ENCODE results near the gene BIRC2. TPM values are rescaled to one million over a fixed set of nuclear protein-coding genes. Genes with fewer than 3 reads are reported as not detected.

Gene BIRC2
- total RNA-seq, 1 donor from 2014 or later, result 30.4 TPM

GRCh38 chr11:102323542-102324251, 23.3 kb upstream of the BIRC2 start:
- DNase-seq, result no peak
- Histone ChIP-seq H3K27ac (replicated peaks) (no peak overlapping the region), H3K4me1 (peaks cover 10% of the 10 kb centered on the region), H3K36me3 (peaks cover 17% of the 10 kb centered on the region), H3K4me3 (no peak overlapping the region), H3K27me3 (ENCODE audit: low read depth) (no peaks in the 10 kb centered on the region), H3K9me3 (replicated peaks) (no peaks in the 10 kb centered on the region)
- no peak for TF ChIP-seq CTCF (IDR thresholded peaks at IDR 0.05; ENCODE audit: borderline replicate concordance)
- intact Hi-C loops (cut with micrococcal nuclease), result no loop called here

- intact Hi-C loops (cut with micrococcal nuclease), result no loop called here
- no peak for TF ChIP-seq CTCF (IDR thresholded peaks at IDR 0.05; ENCODE audit: borderline replicate concordance)
- Histone ChIP-seq H3K4me1 (peaks cover 10% of the 10 kb centered on the region), H3K27me3 (ENCODE audit: low read depth) (no peaks in the 10 kb centered on the region), H3K27ac (replicated peaks) (no peak overlapping the region), H3K9me3 (replicated peaks) (no peaks in the 10 kb centered on the region), H3K4me3 (no peak overlapping the region), H3K36me3 (peaks cover 30% of the 10 kb centered on the region)
- no peak for DNase-seq
These were observed 21.9 kb upstream of the BIRC2 start for GRCh38 chr11:102325088-102325487.

GRCh38 chr11:102328748-102329147, 18.3 kb upstream of the BIRC2 start:
- no peak overlapping the region for H3K4me3 ChIP-seq
- intact Hi-C loops (cut with micrococcal nuclease), result no loop called here
- no peak for TF ChIP-seq CTCF (IDR thresholded peaks at IDR 0.05; ENCODE audit: borderline replicate concordance)
- H3K27me3 ChIP-seq (ENCODE audit: low read depth), result no peaks in the 10 kb centered on the region
- no peaks in the 10 kb centered on the region for H3K4me1 ChIP-seq
- no peak for DNase-seq
- no peaks in the 10 kb centered on the region for H3K9me3 ChIP-seq (replicated peaks)
- peaks cover 53% of the 10 kb centered on the region for H3K36me3 ChIP-seq
- H3K27ac ChIP-seq (replicated peaks), result no peak overlapping the region

DNA sequence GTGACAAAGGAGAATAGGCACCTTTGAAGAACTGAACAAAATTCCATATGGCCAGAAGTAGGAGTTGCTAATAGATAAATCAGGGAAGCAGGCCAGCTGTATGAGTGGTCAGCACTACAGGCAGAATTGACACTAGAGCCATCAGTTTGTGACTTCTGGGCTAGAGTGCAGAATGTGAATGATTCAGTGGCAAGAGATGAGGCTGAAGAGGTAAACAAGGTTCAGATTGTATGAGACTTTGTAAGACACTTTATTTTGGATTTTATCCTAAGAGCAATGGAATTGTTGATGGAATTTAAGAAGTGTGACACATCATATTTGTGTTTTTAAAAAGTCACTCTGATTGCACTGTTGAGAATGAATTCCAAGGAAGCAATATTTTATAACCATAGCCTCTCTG, 16.8 kb upstream of the BIRC2 start:
- TF ChIP-seq CTCF (IDR thresholded peaks at IDR 0.05; ENCODE audit: borderline replicate concordance), result no peak
- intact Hi-C loops (cut with micrococcal nuclease), result no loop called here
- Histone ChIP-seq H3K27ac (replicated peaks) (no peak overlapping the region), H3K36me3 (peaks cover 53% of the 10 kb centered on the region), H3K4me3 (no peak overlapping the region), H3K4me1 (no peaks in the 10 kb centered on the region), H3K9me3 (replicated peaks) (no peaks in the 10 kb centered on the region), H3K27me3 (ENCODE audit: low read depth) (no peaks in the 10 kb centered on the region)
- DNase-seq, result no peak

DNA sequence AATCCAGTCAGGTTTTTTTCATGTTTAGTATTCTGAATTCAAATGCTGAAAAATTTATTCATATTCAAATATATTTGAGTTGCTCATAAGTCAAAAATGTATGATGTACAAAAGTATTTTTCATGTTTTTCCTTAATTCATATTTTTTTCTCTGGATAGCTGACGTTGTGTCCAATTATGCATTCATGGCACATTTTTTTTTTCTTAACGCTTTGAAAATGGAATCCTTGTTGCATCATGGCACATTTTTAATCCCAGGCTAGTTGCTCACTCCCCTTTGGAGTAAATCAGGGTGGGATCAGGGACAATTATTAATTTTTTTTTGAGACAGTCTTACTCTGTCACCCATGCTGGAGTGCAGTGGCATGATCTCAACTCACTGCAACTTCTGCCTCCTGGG, 15.7 kb upstream of the BIRC2 start:
- no peak for DNase-seq
- Histone ChIP-seq H3K27ac (replicated peaks) (no peak overlapping the region), H3K4me1 (no peaks in the 10 kb centered on the region), H3K9me3 (replicated peaks) (no peaks in the 10 kb centered on the region), H3K36me3 (peaks cover 50% of the 10 kb centered on the region), H3K4me3 (no peak overlapping the region), H3K27me3 (ENCODE audit: low read depth) (no peaks in the 10 kb centered on the region)
- no peak for TF ChIP-seq CTCF (IDR thresholded peaks at IDR 0.05; ENCODE audit: borderline replicate concordance)
- intact Hi-C loops (cut with micrococcal nuclease), result no loop called here
